ENCODE measurements around the gene ATP2B2. TPM values are rescaled to one million over a fixed set of nuclear protein-coding genes. Genes with fewer than 3 reads are reported as not detected.

Gene ATP2B2
- polyA plus RNA-seq, 10 donors, result 0.53 to 9.3 (median 5.6) TPM

DNA sequence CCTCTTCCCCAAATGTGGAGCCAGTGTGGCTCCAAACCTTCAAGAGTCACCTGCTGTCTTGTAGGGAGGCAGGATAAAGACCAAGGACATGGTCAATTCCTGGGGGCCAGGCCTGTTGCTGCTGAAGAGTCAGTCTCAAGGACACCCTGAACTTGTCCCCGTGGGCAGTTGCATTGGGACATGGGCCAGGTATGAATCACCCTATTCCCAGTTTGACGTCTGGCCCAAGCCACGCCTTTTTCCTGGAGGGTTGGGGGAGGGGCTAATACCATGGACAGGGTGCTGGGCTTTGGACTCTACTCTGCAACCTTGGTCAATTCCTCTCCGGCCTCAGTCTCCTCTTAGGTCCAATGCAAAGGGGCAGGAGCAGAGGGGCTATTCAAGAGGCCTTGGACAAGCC, 10.4 kb downstream of the ATP2B2 start:
- DNase-seq, result no peak

- no peak for DNase-seq
Observed at GRCh38 chr3:10494180-10494579, 11.2 kb downstream of the ATP2B2 start.

GRCh38 chr3:10493202-10493589, 12.2 kb downstream of the ATP2B2 start:
- no peak for DNase-seq

DNA sequence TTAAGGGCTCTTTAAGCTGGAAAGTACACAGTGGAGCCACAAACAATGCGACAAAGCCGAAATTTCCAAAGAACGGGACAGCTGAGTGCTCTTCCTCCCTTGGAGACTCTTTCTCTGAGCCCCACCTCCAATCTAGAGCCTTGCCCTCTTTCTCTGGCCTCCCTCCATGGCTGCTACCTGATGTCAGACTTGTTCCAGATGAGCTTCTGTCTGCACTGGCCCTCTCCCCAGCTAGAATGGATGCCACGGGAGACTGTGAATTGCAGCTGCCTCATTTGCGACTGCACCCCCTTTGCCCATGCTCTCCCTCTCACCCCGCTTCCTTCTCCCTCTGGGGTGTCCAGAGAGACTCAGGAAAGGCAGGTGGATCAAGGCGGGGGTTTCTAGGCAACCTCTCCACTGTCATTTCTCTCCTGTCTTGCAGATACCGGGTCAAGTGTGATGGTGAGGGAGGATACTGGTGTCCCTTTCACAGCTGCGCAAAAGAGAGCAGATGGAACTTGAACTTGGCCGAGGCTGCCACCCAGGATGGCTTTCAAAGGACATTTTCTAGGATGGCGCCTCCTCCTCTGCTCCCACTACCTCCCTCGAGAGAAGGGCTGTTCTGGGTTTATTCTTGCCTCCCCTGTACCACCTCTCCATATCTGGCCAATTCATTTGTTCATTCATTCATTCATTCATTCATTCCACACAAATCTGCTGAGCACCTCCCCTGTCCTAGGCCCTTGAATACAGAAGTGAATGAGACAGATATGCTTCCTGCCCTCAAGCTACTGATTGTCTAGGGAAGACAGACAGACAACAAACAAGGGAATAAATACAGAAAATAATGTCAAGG, 12.8 kb downstream of the ATP2B2 start:
- no peak for DNase-seq

DNA sequence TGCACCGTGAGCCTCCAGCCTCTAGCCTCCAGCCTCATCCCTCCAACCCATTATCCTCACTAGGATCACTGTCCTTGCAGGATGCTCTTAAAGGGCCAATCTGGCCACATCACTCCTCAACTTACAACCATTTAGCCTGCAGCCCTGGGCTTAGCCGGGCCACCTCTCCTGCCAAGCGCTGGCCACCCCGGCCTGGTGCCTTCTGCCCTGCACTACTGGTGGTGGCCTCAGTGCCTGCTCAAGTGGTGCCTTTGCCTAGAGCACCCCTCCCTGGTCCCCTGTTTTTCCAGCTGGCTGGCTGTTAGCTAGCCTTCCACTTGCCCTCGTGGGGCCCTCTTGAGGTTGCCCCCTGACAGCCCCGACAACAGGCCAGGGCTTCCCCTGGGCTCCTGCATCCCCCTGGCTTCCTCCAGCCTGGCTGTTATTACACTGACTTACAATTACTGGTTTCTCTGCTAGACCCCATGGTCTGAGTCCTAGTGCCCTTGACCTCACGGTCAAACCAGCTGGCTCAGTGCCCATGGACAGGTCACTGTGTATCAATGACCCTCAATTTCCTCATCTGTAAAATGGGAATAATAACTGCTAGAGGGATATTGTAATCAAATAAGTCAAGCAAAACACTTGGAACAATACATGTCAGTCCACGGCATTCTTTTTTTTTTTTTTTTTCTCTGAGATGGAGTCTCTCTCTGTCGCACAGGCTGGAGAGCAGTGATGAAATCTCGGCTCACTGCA, 15.5 kb downstream of the ATP2B2 start:
- no peak for DNase-seq

GRCh38 chr3:10487988-10488633, 17.3 kb downstream of the ATP2B2 start:
- DNase-seq, result no peak

GRCh38 chr3:10485806-10486205, 19.6 kb downstream of the ATP2B2 start:
- DNase-seq, result no peak

DNA sequence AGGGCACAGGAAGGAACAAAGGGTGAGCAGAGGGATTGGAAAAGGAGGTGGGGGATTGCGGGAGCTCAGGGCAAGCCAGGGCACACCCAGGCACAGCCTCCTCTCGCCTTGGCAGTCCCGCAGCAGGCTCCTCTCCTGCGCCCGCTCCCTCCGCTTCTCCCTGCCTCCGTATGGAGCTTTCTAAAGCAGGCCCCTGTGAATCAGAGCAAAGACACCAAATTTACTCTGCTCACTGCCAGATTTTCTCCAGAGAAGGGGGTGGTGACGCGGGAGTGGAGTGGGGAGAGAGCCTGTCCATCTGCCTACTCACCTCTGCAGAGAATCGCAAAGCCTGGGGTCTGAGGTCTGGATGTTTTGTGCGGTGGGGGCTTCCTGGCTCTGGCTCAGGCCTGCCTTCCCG, 20.0 kb downstream of the ATP2B2 start:
- no peak for DNase-seq

- DNase-seq, result no peak
Observed at GRCh38 chr3:10484709-10485108, 20.7 kb downstream of the ATP2B2 start.

- DNase-seq, result no peak
Observed at GRCh38 chr3:10483686-10484345, 21.6 kb downstream of the ATP2B2 start.

DNA sequence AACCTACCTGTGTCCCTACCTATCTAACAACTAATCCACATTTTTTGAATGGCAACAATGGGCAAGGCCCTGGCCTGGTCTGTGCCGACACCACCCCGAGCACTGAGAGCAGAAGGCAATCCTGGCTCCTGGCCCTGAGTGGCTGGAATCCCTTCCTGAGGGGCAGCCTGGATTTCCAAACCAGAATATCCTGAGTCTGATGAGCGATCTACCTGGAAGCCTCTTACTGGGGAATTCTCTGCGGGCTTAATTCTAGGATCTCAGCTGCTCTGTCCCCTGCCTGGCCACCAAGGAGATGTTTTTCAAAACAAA, 22.1 kb downstream of the ATP2B2 start:
- no peak for DNase-seq

GRCh38 chr3:10482631-10483363, 22.6 kb downstream of the ATP2B2 start:
- DNase-seq, result no peak

DNA sequence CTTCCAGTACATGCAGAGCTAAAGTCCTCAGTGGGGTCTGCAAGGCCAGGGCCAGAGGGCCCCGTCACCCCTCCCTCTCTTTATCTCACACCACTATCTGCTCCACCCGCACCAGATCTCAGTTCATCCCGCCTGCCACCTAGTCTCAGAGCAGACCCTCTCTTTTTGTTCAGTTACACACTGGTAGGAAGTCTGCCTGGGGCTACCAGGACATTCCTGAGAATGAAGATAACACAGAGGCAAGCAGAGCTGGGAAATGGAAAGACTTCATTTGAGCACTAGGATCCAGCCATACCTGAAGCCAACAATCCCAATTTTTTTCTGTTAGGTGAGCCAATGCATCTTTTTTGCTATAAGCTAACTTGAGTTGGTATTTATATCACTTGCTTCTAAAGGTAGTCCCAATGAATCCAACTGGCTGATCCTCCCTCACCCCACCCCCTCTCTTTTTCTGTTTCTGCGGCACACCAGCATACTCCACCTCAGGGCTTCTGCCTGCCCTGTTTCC, 24.5 kb downstream of the ATP2B2 start:
- DNase-seq, result no peak

DNA sequence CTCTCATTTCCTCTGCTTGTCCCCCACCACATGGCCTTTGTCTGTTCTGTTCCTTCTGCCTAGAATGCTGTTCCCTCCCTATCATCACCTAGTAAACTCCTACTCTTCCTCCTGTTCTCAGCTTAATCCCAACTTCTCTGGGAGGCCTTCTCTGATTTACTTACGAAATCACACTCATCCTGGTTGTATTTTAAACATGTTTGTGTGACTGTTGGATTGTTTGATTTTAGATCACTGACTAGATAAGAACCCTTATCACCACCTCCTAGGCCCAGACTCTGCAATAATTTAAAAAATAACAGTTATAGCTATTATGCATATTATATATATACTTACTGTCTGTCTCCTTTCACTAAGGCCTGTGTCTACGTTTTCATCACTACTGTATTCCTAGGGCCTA, 26.1 kb downstream of the ATP2B2 start:
- DNase-seq, result no peak

- DNase-seq, result no peak
Observed at GRCh38 chr3:10475983-10476382, 29.4 kb downstream of the ATP2B2 start.

DNA sequence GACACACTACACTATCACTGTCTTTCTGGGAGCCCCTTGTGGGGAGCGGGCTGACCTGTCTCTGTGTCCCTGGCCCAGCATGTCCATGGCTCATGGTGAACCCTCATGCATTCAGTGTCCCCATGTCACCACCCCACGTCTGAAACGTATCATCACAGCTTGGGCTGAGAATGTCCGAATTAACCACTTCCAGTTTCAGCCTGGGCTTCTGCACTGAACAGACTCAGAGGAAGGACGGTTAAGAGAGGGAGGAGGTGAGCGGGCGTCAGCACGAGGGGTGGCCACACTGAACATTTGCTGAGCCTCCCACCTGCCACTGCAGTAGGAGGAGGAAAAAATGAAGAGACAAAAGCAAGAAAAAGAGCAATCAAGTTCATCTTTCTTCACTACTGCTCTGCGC, 30.5 kb downstream of the ATP2B2 start:
- no peak for DNase-seq

- DNase-seq, result peak in 1 of 3 donors; percentile 6
Observed at GRCh38 chr3:10474275-10474646, 31.1 kb downstream of the ATP2B2 start.

GRCh38 chr3:10473581-10474274, 31.7 kb downstream of the ATP2B2 start:
- DNase-seq, result no peak

- DNase-seq, result no peak
Observed at GRCh38 chr3:10472877-10473440, 32.4 kb downstream of the ATP2B2 start.

DNA sequence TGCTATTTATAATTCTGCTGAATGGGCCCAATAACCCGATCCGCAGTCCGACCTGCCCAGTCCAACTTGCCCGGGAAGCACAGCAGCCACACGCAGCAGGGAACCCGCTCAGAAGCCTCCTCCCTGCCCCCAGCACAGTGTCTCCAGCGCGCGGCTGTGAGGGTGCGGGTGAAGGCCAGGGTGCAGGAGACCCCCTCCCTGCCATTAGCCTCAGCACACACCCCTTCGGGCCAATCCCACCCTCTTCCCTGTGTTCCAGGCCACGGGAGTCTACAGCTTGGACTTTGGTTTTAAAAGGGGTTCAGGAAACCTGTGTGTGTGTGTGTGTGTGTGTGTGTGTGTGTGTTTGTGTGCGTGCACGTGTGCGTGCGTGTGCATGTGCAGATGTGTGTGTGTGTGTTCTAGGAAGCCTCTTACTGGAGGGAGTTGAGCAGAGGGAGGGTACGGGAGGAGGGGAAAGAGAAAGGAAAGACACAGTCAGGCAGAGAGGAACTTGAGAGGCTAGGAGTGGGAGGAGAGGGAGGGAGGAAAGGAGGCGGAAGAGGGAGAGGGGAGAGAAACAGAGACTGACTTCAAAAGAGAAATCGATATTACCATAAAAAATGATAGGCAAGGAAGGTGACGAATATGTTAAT, 34.2 kb downstream of the ATP2B2 start:
- peak in 2 of 3 donors; percentile 34 to 66 for DNase-seq
